Spleen (tissue), 11 donors: ENCODE data around the gene C19orf44. TPM values are rescaled to one million over a fixed set of nuclear protein-coding genes. Genes with fewer than 3 reads are reported as not detected.
A peak's percentile ranks its signal among the peaks of the same experiment; 100 is the strongest.
"Not testable (repeated sequence)": the region's sequence is repeated elsewhere in the genome, so short reads cannot be mapped to it uniquely, and the experiment has no call there.

ENCODE experiments used
- DNase-seq: peaks from one replicate; pipeline ENCODE4 v3.0.0-alpha.2; 2020
- H3K27ac ChIP-seq, 8 donors: fragments of 200-600 bp; sonication (generic) in 7 of 8; 1 replicate in 4 of 8; 2 replicates in 4 of 8; pipeline versions ENCODE4 v1.5.0 to v1.8.0; 2016 to 2021; ENCODE audit warnings: inconsistent platforms in 4 of 8, mild to moderate bottlenecking in 4 of 8, moderate library complexity in 1 of 8
- H3K27me3 ChIP-seq, 7 donors: fragments of 200-600 bp; sonication (generic) in 6 of 7; replicated peaks in 1 of 7; 1 replicate in 4 of 7; 2 replicates in 3 of 7; pipeline versions ENCODE4 v1.5.0 to v1.8.0; 2016 to 2021; ENCODE audit warnings: inconsistent platforms in 3 of 7, mild to moderate bottlenecking in 1 of 7
- H3K36me3 ChIP-seq, 6 donors: fragments of 200-600 bp; sonication (generic) in 5 of 6; 1 replicate in 4 of 6; 2 replicates in 2 of 6; pipeline versions ENCODE4 v1.5.0 to v1.8.0; 2016 to 2021; ENCODE audit warnings: inconsistent platforms in 2 of 6
- H3K4me1 ChIP-seq, 6 donors: fragments of 200-600 bp; sonication (generic) in 5 of 6; 1 replicate in 3 of 6; 2 replicates in 3 of 6; pipeline versions ENCODE4 v1.5.0 to v1.8.0; 2016 to 2021; ENCODE audit warnings: inconsistent platforms in 3 of 6
- H3K4me3 ChIP-seq, 8 donors: fragments of 200-600 bp; sonication (generic) in 7 of 8; 1 replicate in 4 of 8; 2 replicates in 4 of 8; pipeline versions ENCODE4 v1.5.0 to v1.8.0; 2016 to 2021; ENCODE audit warnings: inconsistent platforms in 4 of 8, mild to moderate bottlenecking in 4 of 8, moderate library complexity in 2 of 8
- H3K9me3 ChIP-seq, 8 donors: fragments of 200-600 bp; sonication (generic) in 7 of 8; 1 replicate in 4 of 8; 2 replicates in 4 of 8; pipeline versions ENCODE4 v1.5.0 to v1.8.0; 2016 to 2021; ENCODE audit warnings: inconsistent platforms in 4 of 8
- POLR2A ChIP-seq, 3 donors: fragments of 450-650 bp; IDR thresholded peaks; one replicate each; pipeline ENCODE4 v1.5.1; 2017; ENCODE audit warnings: antibody characterized with exemption in 3 of 3, mild to moderate bottlenecking in 1 of 3
- POLR2AphosphoS5 ChIP-seq, 3 donors: sonication (generic); formaldehyde crosslinking; IDR thresholded peaks; one replicate each; pipeline ENCODE4 v1.5.1; 2017; ENCODE audit warnings: antibody characterized with exemption in 3 of 3
- WGBS, 5 donors: extraction: QIAGEN DNeasy Blood & Tissue Kit in 3 of 5; methylation state at CpG; one replicate each; pipeline versions ENCODE4 v1.1.5 to v1.1.7; 2013 to 2018; 5-methylcytosine and 5-hydroxymethylcytosine counted together
- intact Hi-C: fragments of 100-400 bp; cut with DNase I; formaldehyde crosslinking; loops from one replicate; pipeline ENCODE4 v1.15.0; 2023; ENCODE audit warnings: low total_unique reads
- polyA plus RNA-seq, 3 donors: library from polyadenylated mRNA; stranded (reverse); fragments of 200-250 nt; gene quantifications; one replicate each; pipeline ENCODE4 v1.2.1, GENCODE V29; 2013
- total RNA-seq, 7 donors: library from RNA; depleted of rRNA in 3 of 7; stranded (reverse); fragments of >200 nt in 3 of 7; fragmentation: NEBNext Ultra II Directional in 4 of 7; extraction: Animal tissue kit (Norgen Biotek cat#: 25700) in 4 of 7; gene quantifications; one replicate each; pipeline versions ENCODE4 v1.1.0 to v1.2.1, GENCODE V29; 2016 to 2021
- TF ChIP-seq, protein P1 (sequence below), 11 experiments: fragments of 200-600 bp in 7 of 11; fragments of 450-650 bp in 4 of 11; sonication (generic) in 4 of 11; IDR thresholded peaks in 8 of 11; conservative IDR thresholded peaks in 3 of 11; 1 replicate in 7 of 11; 2 replicates in 4 of 11; pipeline versions ENCODE4 v1.4.0 to v1.8.0; 2016 to 2021; ENCODE audit warnings: antibody characterized with exemption in 11 of 11, inconsistent platforms in 4 of 11, mild to moderate bottlenecking in 1 of 11
- donor health status: healthy with polysubstance abuse.
- donor health status: DM: no; HTN: no; CAD: no; lungs with moderate emphysema.
- donor health status: DM: no; HTN: no; CAD: no.
- donor health status: Bipolar disorder and iron deficiency.
- donor health status: healthy.
- donor health status: DM: no; HTN: no; CAD: no.
- donor health status: DM: yes; HTN: yes; CAD: no.

C19orf44 gene
- total and polyA plus RNA-seq, 10 donors: 2.3 to 7.5 (median 4.4) TPM

DNA sequence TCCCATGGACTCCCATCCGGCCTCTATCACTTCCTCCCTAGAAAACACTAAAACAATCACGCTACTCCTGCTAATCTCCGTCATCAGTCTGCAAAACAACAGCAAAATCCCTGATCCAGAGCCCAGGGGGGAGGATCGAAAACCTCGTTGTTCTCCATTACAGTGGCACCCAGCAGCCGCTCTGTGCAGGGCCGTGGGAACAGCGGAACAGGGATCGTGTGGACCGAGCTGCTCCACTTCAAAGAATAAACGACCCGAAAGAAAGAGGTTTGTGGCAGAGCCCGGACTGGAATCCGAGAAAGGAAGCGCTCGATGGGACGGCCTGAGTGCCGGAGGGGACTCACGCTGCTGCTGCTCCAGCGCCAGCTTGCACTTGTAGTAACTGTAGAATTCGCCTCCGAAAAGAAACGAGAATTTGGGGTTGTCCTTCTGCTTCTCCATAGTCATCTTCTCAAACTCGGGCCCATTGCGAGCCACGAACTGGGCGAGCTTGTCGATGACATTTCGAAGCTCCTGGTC is 45.4 kb downstream of the C19orf44 start:
- H3K4me3 ChIP-seq: peak overlapping the region; percentile 81 to 100 (median 96)
- peaks cover 0 to 43% (median 14%) of the 10 kb centered on the region in 6 donors for H3K36me3 ChIP-seq
- no peak for DNase-seq
- TF ChIP-seq POLR2A (IDR thresholded peaks at IDR 0.05) (no peak), POLR2AphosphoS5 (IDR thresholded peaks at IDR 0.05) (no peak)
- TF ChIP-seq, protein P1, sequence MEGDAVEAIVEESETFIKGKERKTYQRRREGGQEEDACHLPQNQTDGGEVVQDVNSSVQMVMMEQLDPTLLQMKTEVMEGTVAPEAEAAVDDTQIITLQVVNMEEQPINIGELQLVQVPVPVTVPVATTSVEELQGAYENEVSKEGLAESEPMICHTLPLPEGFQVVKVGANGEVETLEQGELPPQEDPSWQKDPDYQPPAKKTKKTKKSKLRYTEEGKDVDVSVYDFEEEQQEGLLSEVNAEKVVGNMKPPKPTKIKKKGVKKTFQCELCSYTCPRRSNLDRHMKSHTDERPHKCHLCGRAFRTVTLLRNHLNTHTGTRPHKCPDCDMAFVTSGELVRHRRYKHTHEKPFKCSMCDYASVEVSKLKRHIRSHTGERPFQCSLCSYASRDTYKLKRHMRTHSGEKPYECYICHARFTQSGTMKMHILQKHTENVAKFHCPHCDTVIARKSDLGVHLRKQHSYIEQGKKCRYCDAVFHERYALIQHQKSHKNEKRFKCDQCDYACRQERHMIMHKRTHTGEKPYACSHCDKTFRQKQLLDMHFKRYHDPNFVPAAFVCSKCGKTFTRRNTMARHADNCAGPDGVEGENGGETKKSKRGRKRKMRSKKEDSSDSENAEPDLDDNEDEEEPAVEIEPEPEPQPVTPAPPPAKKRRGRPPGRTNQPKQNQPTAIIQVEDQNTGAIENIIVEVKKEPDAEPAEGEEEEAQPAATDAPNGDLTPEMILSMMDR (IDR thresholded peaks at IDR 0.05 in 8 of 11, conservative IDR thresholded peaks at IDR 0.05 in 3 of 11): no peak
- intact Hi-C loops: no loop called here
- no peaks in the 10 kb centered on the region for H3K27me3 ChIP-seq
- H3K9me3 ChIP-seq: no peaks in the 10 kb centered on the region
- H3K27ac ChIP-seq: peak overlapping the region; percentile 82 to 97 (median 90)
- H3K4me1 ChIP-seq: peaks cover 25 to 84% (median 69%) of the 10 kb centered on the region in 6 donors
- 1 to 3% (median 1%) methylated on average over 24 to 29 of the region's 29 CpGs for WGBS, 5 donors

- 0 to 1% (median 0%) methylated on average over 53 to 108 of the region's 108 CpGs for WGBS, 5 donors
- intact Hi-C loops: no loop called here
Measured at GRCh38 chr19:16542045-16542909, 46.1 kb downstream of the C19orf44 start, which contains the start of gene CHERP. CHERP (minus strand) TSS chr19:16542437; CDS start chr19:16542378, 59 bp downstream.

GRCh38 chr19:16542910-16543472 is 46.8 kb downstream of the C19orf44 start:
- Histone ChIP-seq H3K9me3 (no peaks in the 10 kb centered on the region), H3K27me3 (no peaks in the 10 kb centered on the region), H3K4me1 (peaks cover 25 to 83% (median 66%) of the 10 kb centered on the region in 6 donors), H3K36me3 (peaks cover 0 to 29% (median 8%) of the 10 kb centered on the region in 6 donors), H3K4me3 (peak overlapping the region; percentile 81 to 100 (median 96)), H3K27ac (peak overlapping the region; percentile 82 to 97 (median 90))
- intact Hi-C loops: no loop called here
- TF ChIP-seq, protein P1 (IDR thresholded peaks at IDR 0.05 in 8 of 11, conservative IDR thresholded peaks at IDR 0.05 in 3 of 11): no peak
- TF ChIP-seq POLR2A (IDR thresholded peaks at IDR 0.05) (no peak), POLR2AphosphoS5 (IDR thresholded peaks at IDR 0.05) (no peak)
- DNase-seq: no peak
- 5 to 6% (median 6%) methylated on average over 13 to 15 of the region's 15 CpGs for WGBS, 5 donors

More at GRCh38 chr19:16542045-16542909, 46.1 kb downstream of the C19orf44 start, which contains the start of gene CHERP:
- Histone ChIP-seq H3K36me3 (peaks cover 0 to 36% (median 10%) of the 10 kb centered on the region in 6 donors), H3K27ac (peak within 1 kb of the TSS; percentile 82 to 97 (median 90)), H3K9me3 (no peaks in the 10 kb centered on the region), H3K4me3 (peak within 1 kb of the TSS; percentile 81 to 100 (median 96)), H3K4me1 (peaks cover 25 to 83% (median 68%) of the 10 kb centered on the region in 6 donors), H3K27me3 (no peaks in the 10 kb centered on the region)
- DNase-seq: peak; percentile 98
- TF ChIP-seq POLR2AphosphoS5 (IDR thresholded peaks at IDR 0.05) (peak; percentile 96 to 98 (median 96)), POLR2A (IDR thresholded peaks at IDR 0.05) (peak in 2 of 3 donors; percentile 5 to 62)
- TF ChIP-seq, protein P1 (IDR thresholded peaks at IDR 0.05 in 8 of 11, conservative IDR thresholded peaks at IDR 0.05 in 3 of 11): peak in 5 of 11 experiments; percentile 14 to 45 (median 30)

GRCh38 chr19:16543734-16544133 is 47.5 kb downstream of the C19orf44 start:
- DNase-seq, intact Hi-C loops, H3K9me3 ChIP-seq, H3K27me3 ChIP-seq: not testable (repeated sequence)
- Histone ChIP-seq H3K27ac (peak overlapping the region in 4 of 8 donors; percentile 62 to 97 (median 90)), H3K36me3 (peaks cover 0 to 21% (median 8%) of the 10 kb centered on the region in 6 donors), H3K4me1 (peaks cover 25 to 76% (median 60%) of the 10 kb centered on the region in 6 donors), H3K4me3 (peak overlapping the region in 3 of 8 donors; percentile 81 to 98 (median 95))
- WGBS, 5 donors: 63 to 76% (median 73%) methylated on average over 6 of the region's 6 CpGs
